DOHH2 (cell line): ENCODE measurements around the gene RAB5A.

ENCODE experiments used
- EZH2phosphoT487 ChIP-seq: fragments of 200-600 bp; sonication (generic); IDR thresholded peaks from 2 replicates; pipeline ENCODE4 v1.6.1; 2017; ENCODE audit warnings: borderline replicate concordance, mild to moderate bottlenecking, antibody characterized with exemption, low read length, moderate library complexity, mixed read lengths
- TF ChIP-seq, protein P1 (sequence below): fragments of 200-600 bp; sonication (generic); IDR thresholded peaks from one replicate; pipeline ENCODE4 v1.5.1; 2014; ENCODE audit warnings: antibody characterized with exemption, mild to moderate bottlenecking, low read depth, low read length; ENCODE audit not compliant: poor library complexity, severe bottlenecking

DNA sequence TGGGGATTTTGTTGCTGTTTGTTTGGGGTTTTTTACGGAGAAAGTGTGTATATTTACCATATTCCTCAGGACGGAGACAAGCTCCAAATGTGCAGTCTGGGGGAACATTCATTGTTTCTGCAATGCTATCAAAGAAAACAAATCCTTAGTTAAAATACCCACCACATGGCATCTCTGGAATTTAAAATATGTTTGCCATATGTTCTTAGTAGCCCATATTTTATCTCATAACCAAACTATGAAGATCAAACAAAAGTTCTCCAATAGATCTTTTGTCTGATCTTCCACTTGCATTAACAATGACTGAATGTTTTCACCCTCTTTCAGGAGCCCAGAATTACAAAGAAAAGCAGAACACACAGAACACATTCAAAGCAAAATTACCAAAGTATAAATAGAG, 48.2 kb upstream of the RAB5A start:
- TF ChIP-seq, protein P1, sequence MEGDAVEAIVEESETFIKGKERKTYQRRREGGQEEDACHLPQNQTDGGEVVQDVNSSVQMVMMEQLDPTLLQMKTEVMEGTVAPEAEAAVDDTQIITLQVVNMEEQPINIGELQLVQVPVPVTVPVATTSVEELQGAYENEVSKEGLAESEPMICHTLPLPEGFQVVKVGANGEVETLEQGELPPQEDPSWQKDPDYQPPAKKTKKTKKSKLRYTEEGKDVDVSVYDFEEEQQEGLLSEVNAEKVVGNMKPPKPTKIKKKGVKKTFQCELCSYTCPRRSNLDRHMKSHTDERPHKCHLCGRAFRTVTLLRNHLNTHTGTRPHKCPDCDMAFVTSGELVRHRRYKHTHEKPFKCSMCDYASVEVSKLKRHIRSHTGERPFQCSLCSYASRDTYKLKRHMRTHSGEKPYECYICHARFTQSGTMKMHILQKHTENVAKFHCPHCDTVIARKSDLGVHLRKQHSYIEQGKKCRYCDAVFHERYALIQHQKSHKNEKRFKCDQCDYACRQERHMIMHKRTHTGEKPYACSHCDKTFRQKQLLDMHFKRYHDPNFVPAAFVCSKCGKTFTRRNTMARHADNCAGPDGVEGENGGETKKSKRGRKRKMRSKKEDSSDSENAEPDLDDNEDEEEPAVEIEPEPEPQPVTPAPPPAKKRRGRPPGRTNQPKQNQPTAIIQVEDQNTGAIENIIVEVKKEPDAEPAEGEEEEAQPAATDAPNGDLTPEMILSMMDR = no peak
- TF ChIP-seq EZH2phosphoT487 = no peak
